ENCODE measurements around the gene CKM. TPM values are rescaled to one million over a fixed set of nuclear protein-coding genes. Genes with fewer than 3 reads are reported as not detected.

The CKM gene
- 0.06 TPM in 1 of 2 replicates, not detected in the other for total RNA-seq

GRCh38 chr19:45322744-45323281 lies at the start of gene CKM:
CKM (minus strand) TSS chr19:45322875; CDS start chr19:45319713, 3,162 bp downstream.

DNA sequence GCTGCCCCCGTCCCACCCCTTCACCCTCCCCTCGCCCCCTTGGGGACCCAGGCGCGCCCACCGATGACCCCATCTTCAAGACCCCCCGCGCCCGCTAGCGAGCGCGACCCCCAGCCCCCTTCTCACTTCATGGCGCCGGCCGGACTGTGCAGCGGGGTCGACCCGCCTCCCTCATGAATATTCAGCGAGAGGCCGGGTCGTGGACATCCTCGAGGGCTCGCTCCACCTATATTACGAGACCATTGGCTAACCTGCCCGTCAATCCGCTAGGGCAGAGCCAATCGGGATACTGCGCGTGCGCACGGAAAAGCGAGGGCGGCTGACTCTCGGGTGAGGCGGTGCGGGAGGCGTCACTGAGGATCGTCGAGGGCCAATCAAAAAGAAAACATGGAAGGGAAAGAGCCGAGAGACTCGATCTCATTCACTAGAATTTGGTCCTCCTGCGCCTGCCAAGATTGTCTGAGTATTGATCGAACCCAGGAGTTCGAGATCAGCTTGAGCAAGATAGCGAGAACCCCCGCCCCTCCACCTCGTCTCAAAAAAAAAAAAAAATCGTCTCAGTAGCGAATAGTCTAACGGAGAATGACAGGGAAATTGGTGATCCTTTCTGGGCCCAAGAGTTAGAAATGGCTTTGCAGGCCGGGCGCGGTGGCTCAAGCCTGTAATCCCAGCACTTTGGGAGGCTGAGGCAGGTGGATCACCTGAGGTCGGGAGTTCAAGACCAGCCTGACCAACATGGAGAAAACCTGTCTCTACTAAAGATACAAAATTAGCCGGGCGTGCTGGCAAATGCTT lies 47.9 kb upstream of the CKM start, which contains the start of gene ERCC2:
ERCC2 (minus strand) TSS at position 164 of the 795 bp plus-strand sequence; CDS start at position 131, 33 bp downstream.

DNA sequence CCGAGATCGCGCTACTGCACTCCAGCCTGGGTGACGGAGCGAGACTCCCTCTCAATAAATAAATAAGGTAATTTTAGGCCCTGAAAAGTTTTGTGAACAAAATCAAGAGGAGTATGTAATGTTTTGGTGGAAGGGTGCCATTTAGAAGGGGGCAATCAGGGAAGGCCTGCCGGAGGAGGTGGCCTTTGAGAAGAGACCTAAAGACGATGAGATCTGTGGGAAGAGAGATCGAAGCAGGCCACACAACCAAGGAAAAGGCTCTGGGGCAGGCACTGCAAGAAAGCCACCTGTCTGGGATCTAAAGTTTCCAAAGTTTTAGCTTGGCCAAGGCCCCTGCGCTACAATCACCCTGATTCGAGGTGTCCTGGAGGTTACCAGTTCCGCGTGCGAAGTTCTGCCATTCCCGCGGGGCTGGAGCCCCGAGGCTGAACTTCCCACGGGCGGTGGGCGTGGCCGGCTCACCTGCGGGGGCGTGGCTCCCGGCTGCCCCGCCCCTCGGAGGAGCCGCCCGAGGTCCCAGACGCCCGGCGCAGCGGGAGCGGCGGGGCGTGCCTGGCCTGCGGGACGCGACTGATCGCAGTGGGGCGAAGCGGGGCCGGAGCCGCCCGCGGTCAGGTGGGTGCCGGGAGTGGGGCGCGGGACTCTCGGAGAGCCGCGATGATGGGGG lies 17.7 kb upstream of the CKM start, which contains the start of gene KLC3:
KLC3 (plus strand) TSS at position 519 of the 667 bp plus-strand sequence. CDS start 4,792 bp downstream, outside the sequence.

Other genes with a start within 250 kb of the CKM start
- 0.25 TPM in 1 of 2 replicates, not detected in the other for gene ZNF296, start 246.4 kb downstream of the CKM start, total RNA-seq
- gene GEMIN7, start 243.6 kb downstream of the CKM start, total RNA-seq, result 9.5 and 11.6 TPM in 2 replicates
- gene PPP1R37, start 229.7 kb downstream of the CKM start, total RNA-seq, result 19.6 and 20.3 TPM in 2 replicates
- gene NKPD1, start 161.9 kb downstream of the CKM start, total RNA-seq, result 0.06 and 0.26 TPM in 2 replicates
- gene TRAPPC6A, start 144.6 kb downstream of the CKM start, total RNA-seq, result 6.5 and 7.5 TPM in 2 replicates
- 2.8 and 3.5 TPM in 2 replicates for gene BLOC1S3, start 144.1 kb downstream of the CKM start, total RNA-seq
- gene EXOC3L2, start 77.5 kb downstream of the CKM start, total RNA-seq, result not detected in 2 replicates
- gene MARK4, start 71.6 kb downstream of the CKM start, total RNA-seq, result 9.5 and 18.3 TPM in 2 replicates
- not detected in 2 replicates for gene KLC3, start 17.9 kb upstream of the CKM start, total RNA-seq
- gene ERCC2, start 47.7 kb upstream of the CKM start, total RNA-seq, result 9.1 and 14.4 TPM in 2 replicates
- gene PPP1R13L, start 82.2 kb upstream of the CKM start, total RNA-seq, result 0.53 and 2.9 TPM in 2 replicates
- gene POLR1G, start 83.8 kb upstream of the CKM start, total RNA-seq, result 4.1 and 6.9 TPM in 2 replicates
- gene ERCC1, start 101.0 kb upstream of the CKM start, total RNA-seq, result 113 and 133 TPM in 2 replicates
- gene FOSB, start 145.1 kb upstream of the CKM start, total RNA-seq, result 0.40 and 0.44 TPM in 2 replicates
- 4.4 and 6.5 TPM in 2 replicates for gene RTN2, start 174.2 kb upstream of the CKM start, total RNA-seq
- 1.7 and 2.1 TPM in 2 replicates for gene PPM1N, start 175.6 kb upstream of the CKM start, total RNA-seq
- gene VASP, start 184.6 kb upstream of the CKM start, total RNA-seq, result 53.3 and 61.2 TPM in 2 replicates